ENCODE results near the gene IGF1R. TPM values are rescaled to one million over a fixed set of nuclear protein-coding genes. Genes with fewer than 3 reads are reported as not detected.

IGF1R gene
- total RNA-seq, 1 experiment from 2014 or later: 14.1 TPM

- DNase-seq (ENCODE audit: low read depth in 1 of 2, low spot score in 2 of 2): no peak
- Histone ChIP-seq H3K9me3 (replicated peaks) (no peaks in the 10 kb centered on the region), H3K27me3 (replicated peaks) (no peaks in the 10 kb centered on the region), H3K4me3 (no peak overlapping the region), H3K4me1 (replicated peaks) (peaks cover 10% of the 10 kb centered on the region), H3K27ac (no peak overlapping the region), H3K36me3 (no peaks in the 10 kb centered on the region)
These were observed 98.2 kb downstream of the IGF1R start for GRCh38 chr15:98746375-98747155.

GRCh38 chr15:98751767-98752166 is 103.4 kb downstream of the IGF1R start:
- DNase-seq (ENCODE audit: low read depth in 1 of 2, low spot score in 2 of 2): peak in 1 of 2 experiments; percentile 44
- H3K4me3 ChIP-seq: no peak overlapping the region
- peaks cover 30% of the 10 kb centered on the region for H3K4me1 ChIP-seq (replicated peaks)
- no peaks in the 10 kb centered on the region for H3K36me3 ChIP-seq
- no peaks in the 10 kb centered on the region for H3K9me3 ChIP-seq (replicated peaks)
- H3K27me3 ChIP-seq (replicated peaks): no peaks in the 10 kb centered on the region
- H3K27ac ChIP-seq: no peak overlapping the region

GRCh38 chr15:98753726-98754656 is 105.7 kb downstream of the IGF1R start:
- peaks cover 30% of the 10 kb centered on the region for H3K4me1 ChIP-seq (replicated peaks)
- peak in 1 of 2 experiments; percentile 63 for DNase-seq (ENCODE audit: low read depth in 1 of 2, low spot score in 2 of 2)
- H3K36me3 ChIP-seq: no peaks in the 10 kb centered on the region
- peak overlapping the region; percentile 44 for H3K27ac ChIP-seq
- H3K4me3 ChIP-seq: peak overlapping the region; percentile 25
- no peaks in the 10 kb centered on the region for H3K27me3 ChIP-seq (replicated peaks)
- H3K9me3 ChIP-seq (replicated peaks): no peaks in the 10 kb centered on the region

GRCh38 chr15:98754657-98755022 is 106.3 kb downstream of the IGF1R start:
- Histone ChIP-seq H3K4me1 (replicated peaks) (peaks cover 30% of the 10 kb centered on the region), H3K27me3 (replicated peaks) (no peaks in the 10 kb centered on the region), H3K27ac (peak overlapping the region; percentile 44; the same call in 1 of the 2 replicates), H3K36me3 (no peaks in the 10 kb centered on the region), H3K9me3 (replicated peaks) (no peaks in the 10 kb centered on the region), H3K4me3 (peak overlapping the region; percentile 25)
- no peak for DNase-seq (ENCODE audit: low read depth in 1 of 2, low spot score in 2 of 2)

GRCh38 chr15:98755138-98755537 is 106.8 kb downstream of the IGF1R start:
- Histone ChIP-seq H3K27ac (no peak overlapping the region), H3K4me1 (replicated peaks) (peaks cover 30% of the 10 kb centered on the region), H3K27me3 (replicated peaks) (no peaks in the 10 kb centered on the region), H3K9me3 (replicated peaks) (no peaks in the 10 kb centered on the region), H3K4me3 (no peak overlapping the region), H3K36me3 (no peaks in the 10 kb centered on the region)
- DNase-seq (ENCODE audit: low read depth in 1 of 2, low spot score in 2 of 2): peak in 1 of 2 experiments; percentile 23

- no peak for DNase-seq (ENCODE audit: low read depth in 1 of 2, low spot score in 2 of 2)
- Histone ChIP-seq H3K27ac (no peak overlapping the region), H3K4me1 (replicated peaks) (peaks cover 30% of the 10 kb centered on the region), H3K9me3 (replicated peaks) (no peaks in the 10 kb centered on the region), H3K4me3 (no peak overlapping the region), H3K27me3 (replicated peaks) (no peaks in the 10 kb centered on the region), H3K36me3 (no peaks in the 10 kb centered on the region)
These were observed 107.4 kb downstream of the IGF1R start for GRCh38 chr15:98755781-98756180.

- Histone ChIP-seq H3K4me3 (no peak overlapping the region), H3K36me3 (no peaks in the 10 kb centered on the region), H3K4me1 (replicated peaks) (peaks cover 20% of the 10 kb centered on the region), H3K27ac (no peak overlapping the region), H3K9me3 (replicated peaks) (no peaks in the 10 kb centered on the region), H3K27me3 (replicated peaks) (no peaks in the 10 kb centered on the region)
- no peak for DNase-seq (ENCODE audit: low read depth in 1 of 2, low spot score in 2 of 2)
These were observed 109.9 kb downstream of the IGF1R start for GRCh38 chr15:98758224-98758623.

GRCh38 chr15:98759277-98759676 is 110.9 kb downstream of the IGF1R start:
- no peaks in the 10 kb centered on the region for H3K9me3 ChIP-seq (replicated peaks)
- H3K27ac ChIP-seq: no peak overlapping the region
- DNase-seq (ENCODE audit: low read depth in 1 of 2, low spot score in 2 of 2): no peak
- H3K4me1 ChIP-seq (replicated peaks): peaks cover 11% of the 10 kb centered on the region
- no peaks in the 10 kb centered on the region for H3K36me3 ChIP-seq
- no peak overlapping the region for H3K4me3 ChIP-seq
- no peaks in the 10 kb centered on the region for H3K27me3 ChIP-seq (replicated peaks)

GRCh38 chr15:98760112-98760826 is 111.9 kb downstream of the IGF1R start:
- H3K27ac ChIP-seq: no peak overlapping the region
- H3K9me3 ChIP-seq (replicated peaks): no peaks in the 10 kb centered on the region
- H3K4me1 ChIP-seq (replicated peaks): peaks cover 2% of the 10 kb centered on the region
- no peaks in the 10 kb centered on the region for H3K36me3 ChIP-seq
- no peak for DNase-seq (ENCODE audit: low read depth in 1 of 2, low spot score in 2 of 2)
- no peak overlapping the region for H3K4me3 ChIP-seq
- no peaks in the 10 kb centered on the region for H3K27me3 ChIP-seq (replicated peaks)

- Histone ChIP-seq H3K27ac (no peak overlapping the region), H3K4me3 (no peak overlapping the region), H3K4me1 (replicated peaks) (no peaks in the 10 kb centered on the region), H3K36me3 (no peaks in the 10 kb centered on the region), H3K27me3 (replicated peaks) (no peaks in the 10 kb centered on the region), H3K9me3 (replicated peaks) (no peaks in the 10 kb centered on the region)
- no peak for DNase-seq (ENCODE audit: low read depth in 1 of 2, low spot score in 2 of 2)
These were observed 112.6 kb downstream of the IGF1R start for GRCh38 chr15:98760975-98761374.

GRCh38 chr15:98763179-98763578 is 114.8 kb downstream of the IGF1R start:
- Histone ChIP-seq H3K27me3 (replicated peaks) (no peaks in the 10 kb centered on the region), H3K4me1 (replicated peaks) (no peaks in the 10 kb centered on the region; the same call in 1 of the 2 replicates), H3K36me3 (no peaks in the 10 kb centered on the region), H3K27ac (no peak overlapping the region), H3K4me3 (no peak overlapping the region), H3K9me3 (replicated peaks) (no peaks in the 10 kb centered on the region)
- DNase-seq (ENCODE audit: low read depth in 1 of 2, low spot score in 2 of 2): no peak

- no peaks in the 10 kb centered on the region for H3K9me3 ChIP-seq (replicated peaks)
- DNase-seq (ENCODE audit: low read depth in 1 of 2, low spot score in 2 of 2): no peak
- no peak overlapping the region for H3K27ac ChIP-seq
- H3K27me3 ChIP-seq (replicated peaks): no peaks in the 10 kb centered on the region
- no peak overlapping the region for H3K4me3 ChIP-seq
- no peaks in the 10 kb centered on the region for H3K36me3 ChIP-seq
- H3K4me1 ChIP-seq (replicated peaks): no peaks in the 10 kb centered on the region; the same call in 1 of the 2 replicates
These were observed 116.0 kb downstream of the IGF1R start for GRCh38 chr15:98764291-98764690.

GRCh38 chr15:98765610-98766009 is 117.3 kb downstream of the IGF1R start:
- Histone ChIP-seq H3K27me3 (replicated peaks) (no peaks in the 10 kb centered on the region), H3K36me3 (no peaks in the 10 kb centered on the region), H3K4me3 (no peak overlapping the region), H3K4me1 (replicated peaks) (no peaks in the 10 kb centered on the region; the same call in 1 of the 2 replicates), H3K9me3 (replicated peaks) (no peaks in the 10 kb centered on the region), H3K27ac (no peak overlapping the region)
- no peak for DNase-seq (ENCODE audit: low read depth in 1 of 2, low spot score in 2 of 2)
